ENCODE results near the gene PCSK2.
"Not testable (repeated sequence)": the region's sequence is repeated elsewhere in the genome, so short reads cannot be mapped to it uniquely, and the experiment has no call there.

The PCSK2 gene, protein sequence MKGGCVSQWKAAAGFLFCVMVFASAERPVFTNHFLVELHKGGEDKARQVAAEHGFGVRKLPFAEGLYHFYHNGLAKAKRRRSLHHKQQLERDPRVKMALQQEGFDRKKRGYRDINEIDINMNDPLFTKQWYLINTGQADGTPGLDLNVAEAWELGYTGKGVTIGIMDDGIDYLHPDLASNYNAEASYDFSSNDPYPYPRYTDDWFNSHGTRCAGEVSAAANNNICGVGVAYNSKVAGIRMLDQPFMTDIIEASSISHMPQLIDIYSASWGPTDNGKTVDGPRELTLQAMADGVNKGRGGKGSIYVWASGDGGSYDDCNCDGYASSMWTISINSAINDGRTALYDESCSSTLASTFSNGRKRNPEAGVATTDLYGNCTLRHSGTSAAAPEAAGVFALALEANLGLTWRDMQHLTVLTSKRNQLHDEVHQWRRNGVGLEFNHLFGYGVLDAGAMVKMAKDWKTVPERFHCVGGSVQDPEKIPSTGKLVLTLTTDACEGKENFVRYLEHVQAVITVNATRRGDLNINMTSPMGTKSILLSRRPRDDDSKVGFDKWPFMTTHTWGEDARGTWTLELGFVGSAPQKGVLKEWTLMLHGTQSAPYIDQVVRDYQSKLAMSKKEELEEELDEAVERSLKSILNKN

DNA sequence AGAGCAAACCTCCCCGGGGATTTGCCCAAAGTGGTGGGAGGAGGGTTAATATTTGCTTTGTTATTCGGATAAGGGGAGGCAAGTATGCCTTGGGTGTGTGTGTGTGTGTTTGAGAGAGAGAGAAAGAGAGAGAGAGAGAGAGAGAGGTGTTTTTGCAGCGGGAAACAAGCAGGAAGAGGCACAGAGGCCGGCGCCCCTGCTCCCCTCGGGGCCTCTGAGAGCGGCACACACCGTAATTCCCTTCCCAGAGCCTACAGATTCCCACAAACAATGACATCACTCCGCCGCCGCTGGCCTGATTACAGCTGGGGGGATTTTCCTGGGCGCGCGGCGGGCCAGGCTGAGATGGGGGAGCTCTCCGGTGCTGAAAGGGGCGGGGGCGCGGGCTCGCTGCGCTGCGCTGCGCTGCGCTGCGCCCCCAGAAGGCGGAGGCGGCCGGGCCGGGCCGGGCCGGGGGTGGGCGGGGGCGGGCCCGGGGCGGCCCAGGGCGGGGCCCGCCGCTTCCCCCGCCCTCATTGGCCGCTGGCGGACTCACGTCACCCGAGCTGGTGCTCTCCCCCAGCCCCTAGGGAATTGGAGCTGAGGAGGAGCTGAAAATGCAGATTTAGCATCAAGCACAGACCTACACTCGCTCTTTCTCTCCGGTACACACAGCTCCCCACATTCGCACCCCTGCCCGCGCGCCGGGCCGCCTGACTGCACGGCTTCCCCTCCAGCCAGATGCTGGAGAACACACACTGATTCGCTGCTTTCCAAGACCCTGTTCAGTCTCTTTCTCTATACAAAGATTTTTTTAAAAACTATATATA, at the start of gene PCSK2:
PCSK2 (plus strand) TSS at position 631 of the 809 bp plus-strand sequence. CDS start 266 bp downstream, outside the sequence.
- DNase-seq: no peak

DNA sequence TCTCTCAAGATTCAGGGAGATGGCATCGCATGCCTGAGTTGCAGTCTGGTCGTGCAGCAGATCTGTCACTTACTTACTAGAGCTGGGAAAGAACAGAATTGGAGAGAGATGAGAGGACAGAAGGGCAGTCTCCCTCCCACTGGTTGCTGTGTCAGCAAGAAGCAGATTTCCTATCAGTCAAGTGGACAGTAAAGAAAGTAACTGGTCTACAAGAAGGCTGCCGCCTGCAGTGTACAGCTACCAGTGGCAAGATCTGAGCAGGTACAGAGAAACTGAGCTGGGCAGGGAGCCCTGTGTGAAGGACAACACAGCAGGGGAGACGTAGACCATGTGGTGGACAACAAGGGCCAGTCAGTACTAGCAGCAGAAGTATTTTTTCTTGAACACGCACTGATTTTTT, 49.5 kb upstream of the PCSK2 start:
- DNase-seq: no peak

DNA sequence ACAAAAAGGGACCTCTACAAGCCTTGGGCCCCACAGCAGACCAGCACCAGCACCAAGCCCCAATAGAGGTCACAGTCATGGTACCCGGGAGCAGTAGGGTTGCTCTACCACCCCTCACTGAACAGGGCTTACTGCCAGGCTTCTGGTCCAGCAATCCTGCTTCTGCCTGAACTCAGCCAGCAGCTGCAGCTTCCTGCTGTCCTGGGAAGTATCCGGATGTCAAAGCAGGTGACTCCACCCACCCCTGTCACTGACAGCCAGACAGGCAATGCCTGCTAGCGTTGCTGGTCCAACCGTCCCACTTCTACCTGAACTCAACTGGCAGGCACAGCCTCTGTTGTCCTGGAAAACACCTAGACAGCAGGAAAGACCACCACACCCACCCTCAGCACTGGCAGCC, 47.0 kb upstream of the PCSK2 start:
- DNase-seq: no peak

DNA sequence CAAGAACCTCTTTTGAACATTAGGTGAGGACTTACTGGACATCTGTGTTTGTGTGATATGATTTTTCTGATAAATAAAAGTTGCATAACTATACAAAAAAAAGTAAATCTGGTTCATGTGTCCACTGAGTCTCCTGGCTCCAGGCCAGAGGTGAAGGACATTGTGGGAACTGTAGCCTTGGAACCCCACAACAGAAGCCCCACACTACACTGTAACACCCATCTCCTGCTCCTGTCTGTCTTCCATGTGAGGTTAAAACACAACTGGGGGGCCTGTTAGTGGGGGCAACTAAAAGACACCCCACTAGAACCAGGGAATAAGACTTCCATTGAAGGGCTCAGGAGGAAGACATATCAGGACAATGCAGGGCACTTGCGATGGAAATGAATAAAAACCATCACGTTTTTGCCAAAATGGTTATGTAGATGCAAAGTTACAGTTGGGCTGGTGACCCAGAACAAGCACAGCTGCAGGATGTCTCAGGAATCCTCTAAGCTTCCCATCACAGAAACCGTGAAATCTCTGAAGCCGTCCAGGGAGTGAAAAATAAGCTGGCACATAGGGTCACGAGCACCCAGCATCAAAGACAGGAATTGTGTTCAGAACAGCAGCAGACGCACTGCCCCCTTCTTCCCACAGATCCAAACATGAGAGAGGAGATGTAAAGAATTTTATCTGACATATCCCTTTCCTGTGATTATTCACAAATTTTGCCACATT, 36.7 kb upstream of the PCSK2 start:
- no peak for DNase-seq

DNA sequence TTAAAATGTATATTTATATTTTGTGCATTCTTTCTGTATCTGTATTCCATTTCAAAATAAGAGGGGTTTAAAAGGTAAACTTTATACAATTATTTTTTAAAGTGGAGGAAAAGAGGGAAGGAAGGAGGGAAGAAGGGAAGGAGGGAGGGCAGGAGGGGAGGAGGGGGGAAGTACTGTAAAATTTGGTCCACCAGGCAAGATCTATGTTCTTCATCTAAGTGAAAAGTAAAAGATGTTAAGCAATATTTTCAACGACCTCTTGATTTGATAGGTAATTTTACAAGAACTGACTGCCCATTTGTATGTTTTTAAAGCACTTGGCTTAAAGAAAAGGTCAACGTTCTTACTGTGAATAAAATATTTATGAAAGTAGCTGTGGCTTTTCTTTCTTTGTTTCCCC, 29.8 kb upstream of the PCSK2 start:
- no peak for DNase-seq

DNA sequence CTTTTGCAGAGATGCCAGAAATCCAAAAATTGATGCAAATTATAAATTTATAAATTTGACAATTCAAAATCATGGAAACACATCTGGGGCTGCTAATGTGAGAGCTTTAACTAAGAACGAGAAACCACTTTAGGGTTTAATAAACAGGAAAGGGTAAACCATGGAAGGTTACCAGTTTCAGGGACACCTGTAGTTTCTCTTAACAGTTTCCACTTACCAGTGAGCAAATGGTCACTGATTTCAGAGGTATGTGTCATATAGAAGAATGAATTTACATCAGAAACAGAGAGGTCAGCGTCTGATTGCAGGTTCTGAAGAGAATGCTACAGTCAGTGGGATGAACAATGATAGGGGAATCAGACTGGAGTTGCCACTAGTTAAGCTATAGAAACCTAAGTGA, 24.8 kb upstream of the PCSK2 start:
- DNase-seq: no peak

DNA sequence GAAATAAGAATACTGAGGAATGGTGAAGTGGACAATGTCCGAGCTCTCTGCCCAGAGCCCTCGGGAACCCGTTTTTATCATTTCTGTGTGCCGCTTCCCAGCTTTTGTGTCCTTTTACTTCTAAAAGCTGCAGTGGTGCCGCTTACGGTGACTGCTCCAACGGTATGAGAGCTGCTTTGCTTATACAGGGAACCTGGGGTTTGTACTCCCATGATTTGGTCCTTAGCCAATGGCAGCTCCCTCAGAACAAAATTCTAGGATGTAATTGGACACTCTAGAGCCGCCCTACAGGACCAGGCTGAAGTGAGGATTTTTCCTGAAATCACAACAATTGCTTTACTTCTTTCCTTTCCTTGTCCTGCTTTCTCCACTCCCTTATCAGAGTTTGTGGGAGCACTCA, 24.2 kb upstream of the PCSK2 start:
- no peak for DNase-seq

DNA sequence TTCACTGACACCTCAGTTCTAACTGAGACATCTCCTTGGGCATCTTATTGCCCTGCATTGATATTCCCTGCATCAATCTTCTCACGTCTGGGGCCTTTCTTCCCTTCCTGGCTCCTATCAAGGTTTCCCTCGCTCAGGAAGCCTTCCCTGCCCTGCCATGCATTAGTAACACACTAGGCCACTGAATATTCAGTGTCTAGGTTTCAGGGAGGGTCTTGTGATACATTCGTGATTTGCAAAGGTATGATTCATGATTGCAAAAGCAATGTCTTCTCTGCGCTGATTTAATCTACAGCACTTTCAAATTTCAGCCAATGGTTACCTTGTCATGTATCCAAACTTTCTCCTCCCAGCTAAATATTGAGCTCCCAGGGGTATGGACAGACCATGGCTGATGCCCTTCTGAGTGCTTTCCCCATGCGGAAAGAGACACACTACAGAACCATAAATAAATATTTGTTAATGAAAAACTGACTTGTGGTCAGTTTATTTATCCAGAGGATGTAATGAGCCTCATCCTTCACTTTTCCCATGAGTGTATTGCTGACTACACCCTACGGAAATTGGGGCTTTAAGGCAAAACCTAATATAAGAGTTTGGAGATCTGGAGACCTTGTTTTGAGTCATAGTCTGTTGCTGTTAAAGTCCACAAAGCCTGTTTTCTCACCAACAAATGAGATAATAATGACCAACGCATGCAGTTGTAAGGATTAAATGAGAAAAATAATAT, 21.6 kb upstream of the PCSK2 start:
- no peak for DNase-seq

DNA sequence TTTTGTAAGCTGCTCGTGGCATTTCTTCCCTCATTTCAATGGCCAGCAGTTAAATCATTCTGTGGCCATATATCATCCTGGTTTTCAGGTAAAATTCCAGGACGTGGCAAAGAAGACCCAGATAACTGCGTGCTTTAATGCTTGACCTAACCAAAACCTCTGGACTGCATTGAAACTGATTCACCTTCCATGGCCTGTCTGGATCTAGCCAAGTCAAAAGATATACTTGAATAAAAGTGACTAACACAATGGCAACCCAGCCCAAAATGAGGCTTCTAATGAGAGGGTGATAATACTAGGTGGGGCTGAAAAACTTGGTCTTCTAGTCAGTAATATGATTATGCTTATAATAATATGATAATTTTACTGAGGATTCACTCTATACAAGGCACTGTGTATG, 16.5 kb upstream of the PCSK2 start:
- DNase-seq: no peak

DNA sequence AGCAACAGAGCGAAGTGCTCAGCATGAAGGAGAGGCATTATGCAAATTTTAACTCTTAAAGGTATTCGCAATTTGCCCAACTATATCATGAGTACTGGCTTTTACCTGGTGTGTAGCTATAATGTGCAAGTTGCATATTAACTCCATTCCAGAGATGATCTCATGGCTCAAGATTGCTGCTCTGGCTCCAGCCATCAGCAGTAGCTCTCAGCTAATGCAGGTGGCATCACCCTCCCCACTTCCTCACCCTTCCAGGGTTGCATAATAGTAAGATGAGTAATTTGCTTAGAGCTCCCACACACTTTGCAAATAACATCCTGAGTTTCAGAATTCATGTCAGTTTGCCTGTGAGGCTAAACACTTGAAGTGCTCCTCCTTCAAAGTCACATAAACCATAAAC, 15.9 kb upstream of the PCSK2 start:
- peak; percentile 12 for DNase-seq

DNA sequence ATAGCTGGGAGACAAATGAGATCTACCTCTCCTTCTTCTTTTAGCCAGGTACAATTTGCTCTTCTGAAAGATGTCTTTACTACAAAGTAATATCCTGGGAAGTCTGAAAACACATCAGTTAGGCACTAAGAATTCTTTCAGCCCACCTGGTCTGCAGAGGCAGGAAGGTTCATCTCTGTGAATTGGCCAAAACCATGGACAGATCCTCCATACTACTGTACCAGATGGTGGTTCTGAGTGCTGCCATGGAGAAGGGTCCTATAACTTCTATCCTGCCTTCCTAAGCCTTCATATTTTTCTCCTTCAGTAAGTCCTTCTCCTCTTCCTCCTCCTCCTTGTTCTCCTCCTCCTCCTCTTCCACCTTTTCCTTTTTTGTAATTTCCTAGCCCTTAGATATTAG, 11.7 kb upstream of the PCSK2 start:
- DNase-seq: no peak

DNA sequence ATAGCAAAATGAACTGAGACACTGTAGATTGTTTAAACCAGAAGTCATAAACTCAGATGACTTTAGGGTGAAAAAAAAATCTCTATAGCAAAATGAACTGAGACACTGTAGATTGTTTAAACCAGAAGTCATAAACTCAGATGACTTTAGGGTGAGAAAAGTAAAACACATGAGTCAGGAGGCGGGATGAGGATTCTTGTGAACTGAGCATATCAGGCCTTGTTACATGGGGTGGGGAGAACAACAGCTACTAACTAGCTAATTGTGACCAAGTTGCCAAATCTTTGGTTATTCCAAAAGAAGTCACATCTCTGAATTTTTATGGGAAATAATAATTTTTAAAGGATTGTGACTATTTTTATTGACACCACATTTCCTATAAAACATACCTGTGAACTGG, 7.0 kb upstream of the PCSK2 start:
- not testable (repeated sequence) for DNase-seq

DNA sequence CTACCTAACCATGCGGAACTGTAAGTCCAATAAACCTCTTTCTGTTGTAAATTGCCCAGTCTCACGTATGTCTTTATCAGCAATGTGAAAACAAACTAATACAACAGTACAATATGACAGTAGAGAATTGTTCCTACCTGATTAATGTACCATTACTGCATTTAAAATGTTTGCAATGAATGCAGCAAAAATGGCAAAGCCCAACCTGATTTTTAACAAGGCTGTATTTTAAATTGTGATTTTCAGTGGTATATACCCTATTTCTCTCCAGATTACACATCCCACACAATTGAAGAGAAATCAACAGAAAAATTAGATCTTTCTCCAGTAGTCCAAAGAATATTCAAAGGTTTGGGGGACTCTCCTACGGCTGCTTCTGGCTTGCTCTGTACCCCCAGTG, 3.3 kb upstream of the PCSK2 start:
- no peak for DNase-seq

DNA sequence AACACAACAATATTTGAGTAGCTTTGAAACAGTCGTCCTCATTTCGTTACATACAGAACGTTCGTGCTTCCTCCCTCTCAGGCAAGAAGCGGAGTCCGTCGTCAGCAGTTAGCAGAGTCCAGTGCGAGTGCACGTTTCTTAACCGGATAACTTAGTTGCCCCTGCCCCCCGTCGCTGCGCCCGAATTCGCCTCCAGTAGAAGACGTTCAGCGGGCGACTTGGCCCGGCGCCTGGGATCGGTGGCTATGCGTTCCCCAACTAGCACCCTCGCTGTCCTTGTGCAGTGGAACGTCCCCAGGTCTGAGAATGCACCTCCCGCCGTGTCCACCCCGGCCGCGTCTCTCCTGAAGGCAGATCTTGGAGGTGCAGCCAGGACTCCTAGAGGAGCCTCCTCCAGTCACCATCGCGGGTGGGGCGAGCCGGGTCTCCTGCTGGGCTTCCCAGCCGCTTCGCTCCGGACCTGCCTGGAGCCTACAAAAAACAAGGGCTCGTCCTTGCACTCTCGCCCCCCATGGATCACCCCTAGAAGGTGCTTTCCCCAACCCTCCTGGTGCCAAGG, 910 bp upstream of the PCSK2 start:
- no peak for DNase-seq

DNA sequence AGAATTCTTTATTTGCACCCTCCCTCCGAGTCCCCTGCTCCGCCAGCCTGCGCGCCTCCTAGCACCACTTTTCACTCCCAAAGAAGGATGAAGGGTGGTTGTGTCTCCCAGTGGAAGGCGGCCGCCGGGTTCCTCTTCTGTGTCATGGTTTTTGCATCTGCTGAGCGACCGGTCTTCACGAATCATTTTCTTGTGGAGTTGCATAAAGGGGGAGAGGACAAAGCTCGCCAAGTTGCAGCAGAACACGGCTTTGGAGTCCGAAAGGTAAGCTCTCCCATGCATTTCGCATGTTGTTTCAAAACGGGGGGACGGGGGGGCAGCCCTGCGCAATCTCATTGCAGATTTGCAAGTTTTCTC, 357 bp downstream of the PCSK2 start:
- no peak for DNase-seq

DNA sequence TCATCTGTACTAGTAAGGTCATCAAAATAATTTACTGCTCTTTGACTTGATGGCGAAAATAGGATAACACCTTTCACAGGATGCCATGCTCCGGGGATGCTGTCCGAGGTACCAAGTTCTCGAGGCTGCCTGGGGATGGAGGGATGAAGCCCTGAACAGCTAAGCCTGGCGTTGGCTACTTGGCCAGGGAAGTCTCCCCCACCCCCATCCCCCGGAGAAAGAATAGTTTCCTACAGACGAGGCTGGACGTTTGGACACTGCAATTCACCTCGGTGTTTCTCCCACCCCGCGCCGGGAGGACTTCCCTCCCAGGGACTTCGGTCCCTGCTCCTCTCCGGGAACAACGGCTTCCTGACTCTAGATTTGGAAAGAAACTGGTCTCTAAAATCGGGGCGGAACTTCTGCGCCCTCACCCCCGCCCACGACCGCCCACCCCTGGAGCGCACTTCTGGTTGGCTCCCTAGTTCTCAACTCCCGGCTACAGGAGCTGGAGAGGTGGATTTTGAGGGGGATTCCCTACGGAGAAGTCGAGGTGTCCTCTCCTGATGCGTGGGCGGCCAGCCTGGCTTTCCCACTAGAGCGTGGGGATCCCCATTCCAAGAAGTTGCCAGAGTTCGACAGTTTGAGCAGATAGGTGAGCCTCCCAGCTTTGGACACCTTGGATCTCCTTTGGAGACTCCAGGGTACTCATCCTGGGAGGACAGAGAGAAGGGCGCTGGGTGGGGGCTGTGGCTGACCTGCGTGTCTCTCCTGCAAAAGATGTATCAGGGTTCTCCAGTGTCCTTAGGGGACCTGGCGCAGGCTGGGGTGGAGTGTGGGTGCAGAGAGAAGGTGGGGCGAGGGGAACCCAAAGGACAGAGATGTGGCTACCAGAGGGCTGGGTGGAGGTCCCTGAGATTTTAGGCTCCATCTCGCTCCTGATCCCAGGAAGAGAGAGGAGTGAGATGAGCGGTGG, 1.1 kb downstream of the PCSK2 start:
- no peak for DNase-seq

DNA sequence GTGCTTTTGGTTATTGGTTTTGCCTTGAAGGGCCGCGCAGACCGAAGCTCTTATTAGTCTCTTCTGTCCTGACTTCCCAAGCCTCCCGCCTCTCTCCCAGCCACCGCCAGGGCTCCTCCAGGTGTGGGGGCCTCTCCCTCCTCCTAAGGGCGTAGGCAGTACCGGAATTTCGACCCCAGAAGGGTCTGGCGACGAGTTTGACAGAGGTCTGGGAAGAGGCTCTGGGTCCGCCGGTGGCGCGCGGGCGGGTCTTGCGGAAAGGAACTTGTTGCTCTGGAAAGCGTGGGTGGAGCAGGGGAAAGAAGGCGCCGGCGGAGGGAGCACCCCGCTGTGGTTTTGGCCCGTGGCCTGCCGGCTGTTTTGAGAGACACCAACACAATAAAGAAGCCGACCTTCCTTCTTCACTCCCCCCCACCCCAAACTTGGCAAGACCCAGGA, 1.8 kb downstream of the PCSK2 start:
- DNase-seq: no peak

DNA sequence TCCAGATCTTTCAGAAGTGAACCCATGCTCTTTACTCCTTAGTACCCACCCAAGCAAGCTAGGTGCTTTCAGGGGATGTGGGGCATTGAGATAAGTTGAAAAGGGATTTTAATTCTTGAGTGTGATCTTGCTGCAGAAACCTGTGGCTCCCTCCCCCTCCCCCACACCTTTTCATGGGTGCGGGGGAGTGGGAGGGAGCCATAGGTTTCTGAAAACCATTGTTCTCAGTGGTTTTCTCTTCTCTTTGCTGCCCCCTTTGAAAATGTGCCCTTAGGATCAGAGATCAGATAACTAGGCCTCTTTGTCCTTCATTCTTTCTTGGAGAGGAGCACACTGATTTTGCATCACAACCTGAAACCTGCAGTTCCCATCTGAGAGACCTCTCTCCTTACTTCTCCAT, 2.4 kb downstream of the PCSK2 start:
- no peak for DNase-seq

DNA sequence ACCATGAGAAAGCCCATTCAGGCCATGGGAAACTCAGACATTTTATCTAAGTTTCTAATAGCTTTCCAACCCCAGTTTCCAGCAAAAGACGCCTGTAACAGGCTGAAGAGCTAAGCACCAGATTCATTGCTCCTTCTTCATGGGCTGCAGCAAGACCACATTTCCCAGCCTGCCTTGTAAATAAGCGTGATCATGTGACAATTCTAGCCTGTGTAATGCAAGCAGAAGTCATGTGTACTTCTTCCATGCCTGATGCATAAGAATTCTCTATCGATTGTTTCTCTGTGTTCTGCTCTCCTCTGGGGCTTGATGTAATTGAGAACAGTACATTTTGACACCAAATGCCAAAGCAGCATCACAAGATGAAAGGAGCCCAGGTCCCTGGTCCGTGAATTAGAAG, 6.8 kb downstream of the PCSK2 start:
- DNase-seq: no peak

DNA sequence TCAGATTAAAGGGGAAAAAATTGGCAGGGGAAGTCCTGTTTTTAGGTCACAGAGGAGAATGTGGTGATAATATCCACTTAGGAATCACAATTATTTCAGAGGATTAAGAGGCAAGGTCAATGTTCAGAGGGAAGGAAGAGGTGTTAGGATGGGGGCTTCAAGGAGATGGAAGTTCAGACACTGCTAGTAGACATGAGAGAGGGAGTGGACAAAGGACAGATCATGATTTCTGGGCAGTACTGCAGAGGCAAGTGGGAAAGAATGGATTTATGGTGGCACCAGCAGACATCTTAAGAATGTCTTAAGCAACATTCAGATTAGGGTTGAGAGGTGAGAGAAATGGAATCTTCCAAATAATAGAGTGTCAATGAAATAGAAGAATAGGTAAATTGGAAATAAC, 9.9 kb downstream of the PCSK2 start:
- no peak for DNase-seq

DNA sequence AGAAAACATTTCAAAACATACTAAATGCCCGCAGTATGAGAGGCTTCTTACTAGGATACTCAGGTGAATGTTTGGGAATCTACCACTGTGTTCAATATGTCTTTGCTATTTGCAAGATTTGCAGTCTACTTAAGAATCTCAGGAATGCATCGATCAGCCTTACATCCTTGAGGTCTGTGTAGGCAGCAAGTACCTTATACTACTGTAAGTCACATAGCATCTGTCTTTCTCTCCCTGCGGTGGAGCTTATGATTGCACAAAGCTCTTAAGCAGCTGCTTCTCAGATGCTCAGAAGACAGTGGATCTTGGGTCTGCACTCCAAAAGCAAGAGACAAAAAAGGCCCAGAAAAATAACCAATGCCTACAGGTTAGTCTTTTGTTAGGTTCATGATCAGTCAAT, 21.4 kb downstream of the PCSK2 start:
- no peak for DNase-seq
